Body of pancreas (tissue), 4 donors: ENCODE measurements around the gene KCNJ3.

Experiments
- CTCF ChIP-seq, 7 experiments: fragments of 450-650 bp in 4 of 7; fragments of 200-600 bp in 3 of 7; sonication (generic) in 3 of 7; IDR thresholded peaks; one replicate each; pipeline ENCODE4 v1.5.1; 2016 to 2019; ENCODE audit warnings: antibody characterized with exemption in 7 of 7
- POLR2A ChIP-seq, 3 donors: fragments of 450-650 bp; IDR thresholded peaks; one replicate each; pipeline ENCODE4 v1.6.1; 2016; ENCODE audit warnings: antibody characterized with exemption in 3 of 3, mild to moderate bottlenecking in 2 of 3

- TF ChIP-seq CTCF (IDR thresholded peaks at IDR 0.05) (no peak), POLR2A (IDR thresholded peaks at IDR 0.05) (no peak)
Measured at GRCh38 chr2:154875999-154876398, 177.5 kb downstream of the KCNJ3 start.
